Endodermal cell (in vitro differentiated cells): Measurements from ENCODE around the gene ACBD4. TPM values are rescaled to one million over a fixed set of nuclear protein-coding genes. Genes with fewer than 3 reads are reported as not detected.

Source experiments
- DNase-seq: peaks from one replicate; pipeline ENCODE4 v3.0.0-alpha.2; 2017
- H3K27ac ChIP-seq: 2 replicates; pipeline ENCODE4 v1.5.1; 2013; ENCODE audit warnings: mild to moderate bottlenecking, low read depth, low read length, moderate library complexity
- H3K27me3 ChIP-seq: 2 replicates; pipeline ENCODE4 v1.6.1; 2013; ENCODE audit warnings: mild to moderate bottlenecking, low read length, moderate library complexity; ENCODE audit not compliant: insufficient read depth, control insufficient read depth, poor library complexity, severe bottlenecking
- H3K36me3 ChIP-seq: 2 replicates; pipeline ENCODE4 v1.7.0; 2013; ENCODE audit warnings: mild to moderate bottlenecking, low read length, moderate library complexity; ENCODE audit not compliant: control insufficient read depth, insufficient read depth
- H3K4me1 ChIP-seq: one replicate; pipeline ENCODE4 v1.7.0; 2013; ENCODE audit warnings: low read length; ENCODE audit not compliant: control insufficient read depth, insufficient read depth
- H3K4me3 ChIP-seq: 2 replicates; pipeline ENCODE4 v1.5.1; 2013; ENCODE audit warnings: mild to moderate bottlenecking, low read length, moderate library complexity
- H3K9ac ChIP-seq: 2 replicates; pipeline ENCODE4 v1.6.1; 2013; ENCODE audit warnings: mild to moderate bottlenecking, low read length, moderate library complexity; ENCODE audit not compliant: poor library complexity, severe bottlenecking; ENCODE audit errors: extremely low read depth
- H3K9me3 ChIP-seq: 2 replicates; pipeline ENCODE4 v1.6.1; 2013; ENCODE audit warnings: mild to moderate bottlenecking, low read length, moderate library complexity; ENCODE audit not compliant: control insufficient read depth
- H3K27ac Mint-ChIP-seq: 2 replicates; pipeline ENCODE4 v1.8.0; 2020; ENCODE audit warnings: mixed read lengths
- H3K27me3 Mint-ChIP-seq: 2 replicates; pipeline ENCODE4 v1.8.0; 2021; ENCODE audit warnings: mild to moderate bottlenecking, mixed read lengths; ENCODE audit not compliant: insufficient read depth
- H3K36me3 Mint-ChIP-seq: 2 replicates; pipeline ENCODE4 v1.8.0; 2020; ENCODE audit warnings: low read depth, mixed read lengths
- H3K4me1 Mint-ChIP-seq: 2 replicates; pipeline ENCODE4 v1.8.0; 2020; ENCODE audit warnings: mixed read lengths
- H3K4me3 Mint-ChIP-seq: 2 replicates; pipeline ENCODE4 v1.8.0; 2020; ENCODE audit warnings: mild to moderate bottlenecking, moderate library complexity, mixed read lengths
- H3K9me3 Mint-ChIP-seq: 2 replicates; pipeline ENCODE4 v1.8.0; 2020; ENCODE audit warnings: mild to moderate bottlenecking, mixed read lengths
- CTCF ChIP-seq: fragments of 200-600 bp; sonication (generic); conservative IDR thresholded peaks from 2 replicates; pipeline ENCODE4 v1.5.0; 2021; ENCODE audit warnings: antibody characterized with exemption, mild to moderate bottlenecking
- WGBS, 2 experiments: methylation state at CpG; one replicate each; pipeline versions ENCODE4 v1.1.5 to v1.1.7; 2013; ENCODE audit warnings: missing lambda C conversion rate in 2 of 2, mixed read lengths in 1 of 2; ENCODE audit not compliant: insufficient coverage in 1 of 2, insufficient read length in 1 of 2; 5-methylcytosine and 5-hydroxymethylcytosine counted together
- total RNA-seq, 2 donors: library from RNA; stranded (reverse); fragmentation: NEBNext Ultra II Directional in 1 of 2; extraction: Animal tissue kit (Norgen Biotek cat#: 25700) in 1 of 2; gene quantifications; 2 replicates in 1 of 2; 3 replicates in 1 of 2; pipeline ENCODE4 v1.2.1, GENCODE V29; 2021

ACBD4 gene
- total RNA-seq, 2 donors from 2014 or later, result 17.4 to 19.5 TPM

- Mint-ChIP-seq H3K9me3 (no peaks in the 10 kb centered on the region), H3K27ac (no peak overlapping the region), H3K4me3 (no peak overlapping the region), H3K27me3 (no peaks in the 10 kb centered on the region), H3K4me1 (no peaks in the 10 kb centered on the region), H3K36me3 (peaks cover 62% of the 10 kb centered on the region)
- no peak for TF ChIP-seq CTCF
- Histone ChIP-seq H3K4me1 (no peaks in the 10 kb centered on the region), H3K27ac (no peak overlapping the region), H3K9me3 (no peaks in the 10 kb centered on the region), H3K9ac (no peak overlapping the region), H3K36me3 (peaks cover 73% of the 10 kb centered on the region), H3K27me3 (no peaks in the 10 kb centered on the region), H3K4me3 (no peak overlapping the region)
- peak; percentile 40 for DNase-seq
- 92 to 95% methylated on average over 8 of the region's 8 CpGs for WGBS, 2 experiments
These were observed 31.5 kb upstream of the ACBD4 start for GRCh38 chr17:45104029-45104428.

DNA sequence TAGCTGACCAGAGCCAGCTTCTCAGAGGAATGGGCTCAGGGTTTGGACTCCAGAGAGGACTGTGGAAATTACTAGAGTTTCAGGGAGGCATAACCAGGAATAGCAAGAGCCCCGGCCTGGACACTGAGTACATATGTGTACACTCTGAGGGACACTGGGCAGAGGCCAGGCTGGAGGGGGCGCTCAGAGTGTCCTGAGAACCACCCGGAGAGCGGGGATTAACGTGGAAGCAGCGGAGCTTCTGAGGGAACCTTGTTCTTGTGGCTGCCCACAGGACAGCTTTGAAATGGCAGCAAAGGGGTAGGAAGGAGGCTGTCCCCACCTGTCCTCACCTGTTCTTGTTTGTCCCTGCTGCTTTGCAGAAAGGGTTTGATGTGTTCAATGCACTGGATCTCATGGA is 31.0 kb upstream of the ACBD4 start:
- peaks cover 58% of the 10 kb centered on the region for H3K36me3 Mint-ChIP-seq
- no peaks in the 10 kb centered on the region for H3K27me3 ChIP-seq
- DNase-seq, result no peak
- H3K9ac ChIP-seq, result no peak overlapping the region
- H3K9me3 ChIP-seq, result no peaks in the 10 kb centered on the region
- TF ChIP-seq CTCF, result no peak
- no peaks in the 10 kb centered on the region for H3K9me3 Mint-ChIP-seq
- H3K27ac ChIP-seq, result no peak overlapping the region
- WGBS, 2 experiments, result 92% methylated on average over 3 to 6 of the region's 6 CpGs
- H3K4me1 Mint-ChIP-seq, result no peaks in the 10 kb centered on the region
- no peaks in the 10 kb centered on the region for H3K4me1 ChIP-seq
- H3K27me3 Mint-ChIP-seq, result no peaks in the 10 kb centered on the region
- no peak overlapping the region for H3K4me3 ChIP-seq
- H3K27ac Mint-ChIP-seq, result no peak overlapping the region
- no peak overlapping the region for H3K4me3 Mint-ChIP-seq
- H3K36me3 ChIP-seq, result peaks cover 69% of the 10 kb centered on the region

DNA sequence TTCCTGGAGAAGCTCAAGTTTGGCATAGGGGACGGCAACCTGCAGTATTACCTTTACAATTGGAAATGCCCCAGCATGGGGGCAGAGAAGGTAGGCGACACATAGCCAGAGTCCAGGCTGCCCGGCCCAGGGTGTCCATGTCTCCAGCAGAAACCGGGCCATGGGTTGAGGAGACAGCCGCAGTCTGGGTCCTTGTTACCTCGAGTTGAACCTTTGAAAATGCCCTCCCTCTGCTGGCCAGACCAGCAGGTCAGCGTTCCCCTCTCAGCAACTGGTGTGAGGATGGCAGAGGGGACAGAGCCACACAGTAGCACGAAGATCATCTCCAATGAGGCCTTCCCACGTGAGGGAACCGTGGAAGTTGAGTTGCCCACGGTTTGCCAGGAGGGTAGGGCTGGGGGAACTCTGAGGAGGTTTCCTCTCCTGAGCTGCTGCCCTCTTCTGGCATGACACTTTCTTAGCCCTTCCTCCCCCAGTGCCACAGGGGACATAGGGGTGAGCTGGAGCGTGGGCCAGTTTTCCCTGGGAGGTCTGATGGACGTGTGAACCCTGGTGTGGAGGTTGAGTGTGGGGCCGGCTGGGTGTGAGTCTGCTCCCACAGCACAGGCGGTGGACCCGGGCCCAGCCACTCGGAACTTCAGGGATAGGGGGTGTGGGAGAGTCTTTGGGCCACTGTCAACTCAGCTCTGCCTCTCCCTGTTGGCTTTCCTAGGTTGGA is 30.4 kb upstream of the ACBD4 start:
- Histone ChIP-seq H3K27ac (no peak overlapping the region), H3K36me3 (peaks cover 64% of the 10 kb centered on the region), H3K4me1 (no peaks in the 10 kb centered on the region), H3K9ac (no peak overlapping the region), H3K9me3 (no peaks in the 10 kb centered on the region), H3K4me3 (no peak overlapping the region), H3K27me3 (no peaks in the 10 kb centered on the region)
- TF ChIP-seq CTCF, result peak; percentile 41
- Mint-ChIP-seq H3K4me1 (no peaks in the 10 kb centered on the region), H3K27me3 (no peaks in the 10 kb centered on the region), H3K36me3 (peaks cover 53% of the 10 kb centered on the region), H3K9me3 (no peaks in the 10 kb centered on the region), H3K4me3 (no peak overlapping the region), H3K27ac (no peak overlapping the region)
- DNase-seq, result peak; percentile 62
- WGBS, 2 experiments, result 89 to 94% methylated on average over 8 to 17 of the region's 17 CpGs
